ENCODE results near the gene CD93.

- no peak for TF ChIP-seq CTCF (IDR thresholded peaks at IDR 0.05; ENCODE audit: low read depth, low read length, missing input control)
- TF ChIP-seq TAF1 (conservative IDR thresholded peaks at IDR 0.05), result no peak
- TF ChIP-seq REST (IDR thresholded peaks at IDR 0.05), result no peak
- TF ChIP-seq ATF3 (IDR thresholded peaks at IDR 0.05), result no peak
These were observed 13.1 kb downstream of the CD93 start for GRCh38 chr20:23072892-23073586.
